HCT116 (cell line): ENCODE data around the gene CPNE4. TPM values are rescaled to one million over a fixed set of nuclear protein-coding genes. Genes with fewer than 3 reads are reported as not detected.

Source experiments
- ATAC-seq: fragments of 200-7000 bp; cut with Tn5 transposase; 2 replicates; pipeline ENCODE4 v1.9.1; 2020; ENCODE audit warnings: mild to moderate bottlenecking, moderate library complexity
- BruUV-seq: library from RNA; stranded (reverse); fragments of 400-500 nt; replicated peaks from 2 replicates; lab custom pipeline; 2021; lab: Mats Ljungman, UMichigan
- CTCF ChIA-PET: fragments of 300-600 bp; sonication (Branson Sonifier 250); formaldehyde crosslinking; loops from one replicate; lab custom pipeline; 2021; ENCODE audit warnings: antibody characterized with exemption; lab: Charles Lee
- POLR2A ChIA-PET: fragments of 300-600, 350-600 bp; sonication (Branson Sonifier 250); formaldehyde crosslinking; loops from one replicate; lab custom pipeline; 2021; ENCODE audit warnings: antibody characterized with exemption; lab: Charles Lee
- RAD21 ChIA-PET, 2 experiments: fragments of 300-600 bp; sonication (Branson Sonifier 250); formaldehyde crosslinking; loops; one replicate each; lab custom pipeline; 2023; ENCODE audit warnings: low total read pairs in 2 of 2; ENCODE audit not compliant: uncharacterized antibody in 2 of 2, unreplicated experiment in 2 of 2, low non-redundant PET in 1 of 2; lab: Charles Lee
- DNase-seq: peaks from one replicate; pipeline ENCODE4 v3.0.0-alpha.2; 2010; ENCODE audit warnings: low read depth, low spot score
- H2AFZ ChIP-seq: fragments of 200-600 bp; shearing (Covaris generic), sonication (generic); 2 replicates; pipeline ENCODE4 v1.6.1; 2017; ENCODE audit warnings: low read depth, mixed run types, mixed read lengths, antibody characterized with exemption, low read length; ENCODE audit not compliant: poor library complexity, severe bottlenecking
- H3K27ac ChIP-seq: 2 replicates; pipeline ENCODE4 v1.5.1; 2012; ENCODE audit warnings: low read depth, low read length
- H3K27me3 ChIP-seq: fragments of 200-600 bp; sonication (generic); 2 replicates; pipeline ENCODE4 v1.6.1; 2016; ENCODE audit warnings: mixed run types, low read length, mixed read lengths; ENCODE audit not compliant: insufficient read depth
- H3K36me3 ChIP-seq, 2 experiments: fragments of 200-500 bp in 1 of 2; fragments of 200-600 bp in 1 of 2; sonication (Bioruptor generic) in 1 of 2; sonication (generic) in 1 of 2; 2 replicates each; pipeline versions ENCODE4 v1.5.1 to v1.6.1; 2014 to 2016; ENCODE audit warnings: low read length in 2 of 2, inconsistent platforms in 1 of 2, mixed read lengths in 1 of 2, mixed run types in 1 of 2; ENCODE audit not compliant: insufficient read depth in 2 of 2, control insufficient read depth in 1 of 2
- H3K4me1 ChIP-seq, 2 experiments: fragments of 200-600 bp in 1 of 2; sonication (generic) in 1 of 2; 2 replicates each; pipeline versions ENCODE4 v1.5.1 to v1.6.1; 2012 to 2017; ENCODE audit warnings: low read length in 2 of 2, inconsistent platforms in 1 of 2, mild to moderate bottlenecking in 1 of 2, mixed read lengths in 1 of 2, mixed run types in 1 of 2, moderate library complexity in 1 of 2; ENCODE audit not compliant: insufficient read depth in 2 of 2, control insufficient read depth in 1 of 2
- H3K4me2 ChIP-seq: fragments of 200-600 bp; sonication (generic); 2 replicates; pipeline ENCODE4 v1.6.1; 2017; ENCODE audit warnings: mixed run types, low read length, mixed read lengths
- H3K4me3 ChIP-seq, 2 experiments: fragments of 200-600 bp in 1 of 2; sonication (generic) in 1 of 2; replicated peaks in 1 of 2; 2 replicates each; pipeline ENCODE4 v1.5.1; 2011 to 2016; ENCODE audit warnings: low read length in 2 of 2, control low read depth in 1 of 2, low read depth in 1 of 2, mild to moderate bottlenecking in 1 of 2, mixed read lengths in 1 of 2, mixed run types in 1 of 2
- H3K79me2 ChIP-seq: fragments of 200-600 bp; sonication (generic); 2 replicates; pipeline ENCODE4 v1.6.1; 2017; ENCODE audit warnings: mild to moderate bottlenecking, mixed run types, low read length, moderate library complexity, mixed read lengths; ENCODE audit not compliant: insufficient read depth
- H3K9ac ChIP-seq: fragments of 200-600 bp; sonication (generic); 2 replicates; pipeline ENCODE4 v1.6.1; 2016; ENCODE audit warnings: low read length, mixed read lengths
- H3K9me2 ChIP-seq: fragments of 200-600 bp; sonication (generic), shearing (Covaris generic); 2 replicates; pipeline ENCODE4 v1.6.1; 2017; ENCODE audit warnings: mixed run types, mild to moderate bottlenecking, moderate library complexity; ENCODE audit not compliant: insufficient read depth
- H3K9me3 ChIP-seq, 2 experiments: fragments of 200-500 bp in 1 of 2; fragments of 200-600 bp in 1 of 2; sonication (Bioruptor generic) in 1 of 2; sonication (generic) in 1 of 2; 2 replicates each; pipeline ENCODE4 v1.6.1; 2014 to 2017; ENCODE audit warnings: low read length in 2 of 2, mixed read lengths in 2 of 2, inconsistent platforms in 1 of 2, low read depth in 1 of 2, mild to moderate bottlenecking in 1 of 2, mixed run types in 1 of 2, moderate library complexity in 1 of 2; ENCODE audit not compliant: control insufficient read depth in 1 of 2, insufficient read depth in 1 of 2
- H4K20me1 ChIP-seq: fragments of 200-600 bp; sonication (generic), shearing (Covaris generic); 2 replicates; pipeline ENCODE4 v1.6.1; 2017; ENCODE audit warnings: mixed run types, mild to moderate bottlenecking, moderate library complexity; ENCODE audit not compliant: insufficient read depth
- CEBPB ChIP-seq: IDR thresholded peaks from 2 replicates; pipeline ENCODE4 v1.6.1; 2012; ENCODE audit warnings: low read depth
- EZH2 ChIP-seq: fragments of 200-600 bp; sonication (generic); IDR thresholded peaks from 2 replicates; pipeline ENCODE4 v1.6.1; 2017; ENCODE audit warnings: antibody characterized with exemption, mixed run types
- EZH2phosphoT487 ChIP-seq: fragments of 200-600 bp; IDR thresholded peaks from 2 replicates; pipeline ENCODE4 v1.6.1; 2018; ENCODE audit warnings: antibody characterized with exemption, borderline replicate concordance
- RAD21 ChIP-seq: IDR thresholded peaks from 2 replicates; pipeline ENCODE4 v1.6.1; 2012; ENCODE audit warnings: low read depth, mild to moderate bottlenecking
- YY1 ChIP-seq: IDR thresholded peaks from 2 replicates; pipeline ENCODE4 v1.6.1; 2011; ENCODE audit warnings: low read length, low read depth, moderate library complexity, mild to moderate bottlenecking; ENCODE audit not compliant: insufficient replicate concordance; ENCODE audit errors: extremely low read depth
- ZNF274 ChIP-seq: fragments of 200-500 bp; sonication (Bioruptor generic); IDR thresholded peaks from 2 replicates; pipeline ENCODE4 v1.6.1; 2014; ENCODE audit warnings: mild to moderate bottlenecking, low read depth, low read length, inconsistent platforms
- intact Hi-C: fragments of 100-400 bp; cut with micrococcal nuclease; formaldehyde crosslinking; loops from 2 replicates; pipeline ENCODE4 v1.10.0; 2022
- total RNA-seq: library from RNA; stranded (reverse); gene quantifications from one replicate; pipeline ENCODE4 v1.2.1, GENCODE V29; 2021; ENCODE audit not compliant: unreplicated experiment
- TF ChIP-seq, protein P1 (sequence below): IDR thresholded peaks from 2 replicates; pipeline ENCODE4 v1.6.1; 2012; ENCODE audit warnings: low read depth
- TF ChIP-seq, protein P2 (sequence below): IDR thresholded peaks from 2 replicates; pipeline ENCODE4 v1.6.1; 2012

Gene CPNE4
- total RNA-seq, 1 experiment from 2014 or later: not detected

DNA sequence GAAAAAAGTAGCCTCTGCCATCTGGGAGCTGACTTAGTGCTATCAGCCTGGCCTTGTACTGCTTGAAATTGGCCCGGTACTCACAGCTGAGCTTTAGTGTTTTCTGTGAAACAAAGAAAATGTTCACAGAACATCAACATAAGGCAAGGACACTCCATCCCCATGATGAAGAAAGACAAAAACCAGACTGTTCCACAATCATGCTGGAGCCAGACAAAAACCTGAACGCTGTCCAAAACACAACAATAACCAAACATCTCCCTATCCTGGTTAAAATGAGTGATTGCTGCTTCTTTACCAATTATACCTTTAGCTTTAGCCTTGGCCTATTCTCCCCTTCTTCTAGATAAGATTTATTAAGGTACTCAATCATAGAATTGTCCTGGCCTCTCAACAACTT, 153.9 kb downstream of the CPNE4 start:
- Histone ChIP-seq H3K27ac (no peak overlapping the region), H4K20me1 (no peaks in the 10 kb centered on the region), H3K36me3 (no peaks in the 10 kb centered on the region), H3K9me3 (no peaks in the 10 kb centered on the region), H3K4me2 (no peak overlapping the region), H3K27me3 (peaks cover 21% of the 10 kb centered on the region), H2AFZ (no peak overlapping the region), H3K9ac (no peak overlapping the region), H3K9me2 (no peaks in the 10 kb centered on the region), H3K4me3 (no peak overlapping the region), H3K4me1 (no peaks in the 10 kb centered on the region), H3K79me2 (no peaks in the 10 kb centered on the region)
- DNase-seq (no peak), ATAC-seq (no peak)
- intact Hi-C loops: no loop called here
- POLR2A ChIA-PET: no interaction called here
- RAD21 ChIA-PET: no interaction called here
- CTCF ChIA-PET: no interaction called here
- TF ChIP-seq YY1: no peak
- TF ChIP-seq CEBPB: no peak
- TF ChIP-seq RAD21: no peak
- TF ChIP-seq, protein P1, sequence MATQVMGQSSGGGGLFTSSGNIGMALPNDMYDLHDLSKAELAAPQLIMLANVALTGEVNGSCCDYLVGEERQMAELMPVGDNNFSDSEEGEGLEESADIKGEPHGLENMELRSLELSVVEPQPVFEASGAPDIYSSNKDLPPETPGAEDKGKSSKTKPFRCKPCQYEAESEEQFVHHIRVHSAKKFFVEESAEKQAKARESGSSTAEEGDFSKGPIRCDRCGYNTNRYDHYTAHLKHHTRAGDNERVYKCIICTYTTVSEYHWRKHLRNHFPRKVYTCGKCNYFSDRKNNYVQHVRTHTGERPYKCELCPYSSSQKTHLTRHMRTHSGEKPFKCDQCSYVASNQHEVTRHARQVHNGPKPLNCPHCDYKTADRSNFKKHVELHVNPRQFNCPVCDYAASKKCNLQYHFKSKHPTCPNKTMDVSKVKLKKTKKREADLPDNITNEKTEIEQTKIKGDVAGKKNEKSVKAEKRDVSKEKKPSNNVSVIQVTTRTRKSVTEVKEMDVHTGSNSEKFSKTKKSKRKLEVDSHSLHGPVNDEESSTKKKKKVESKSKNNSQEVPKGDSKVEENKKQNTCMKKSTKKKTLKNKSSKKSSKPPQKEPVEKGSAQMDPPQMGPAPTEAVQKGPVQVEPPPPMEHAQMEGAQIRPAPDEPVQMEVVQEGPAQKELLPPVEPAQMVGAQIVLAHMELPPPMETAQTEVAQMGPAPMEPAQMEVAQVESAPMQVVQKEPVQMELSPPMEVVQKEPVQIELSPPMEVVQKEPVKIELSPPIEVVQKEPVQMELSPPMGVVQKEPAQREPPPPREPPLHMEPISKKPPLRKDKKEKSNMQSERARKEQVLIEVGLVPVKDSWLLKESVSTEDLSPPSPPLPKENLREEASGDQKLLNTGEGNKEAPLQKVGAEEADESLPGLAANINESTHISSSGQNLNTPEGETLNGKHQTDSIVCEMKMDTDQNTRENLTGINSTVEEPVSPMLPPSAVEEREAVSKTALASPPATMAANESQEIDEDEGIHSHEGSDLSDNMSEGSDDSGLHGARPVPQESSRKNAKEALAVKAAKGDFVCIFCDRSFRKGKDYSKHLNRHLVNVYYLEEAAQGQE: no peak
- TF ChIP-seq, protein P2, sequence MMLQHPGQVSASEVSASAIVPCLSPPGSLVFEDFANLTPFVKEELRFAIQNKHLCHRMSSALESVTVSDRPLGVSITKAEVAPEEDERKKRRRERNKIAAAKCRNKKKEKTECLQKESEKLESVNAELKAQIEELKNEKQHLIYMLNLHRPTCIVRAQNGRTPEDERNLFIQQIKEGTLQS: no peak
- TF ChIP-seq EZH2: no peak
- no peak for TF ChIP-seq ZNF274
- no peak for TF ChIP-seq EZH2phosphoT487
- BruUV-seq: no TSS peak
